Brain microvascular endothelial cell (primary cell): ENCODE data around the gene MAGIX.
"Not testable (repeated sequence)": the region's sequence is repeated elsewhere in the genome, so short reads cannot be mapped to it uniquely, and the experiment has no call there.

Experiments
- DNase-seq: peaks from one replicate; pipeline ENCODE4 v3.0.0-alpha.2; 2020
- H3K27ac ChIP-seq: fragments of 250-450 bp; sonication (Bioruptor Pico); 2 replicates; pipeline ENCODE4 v1.5.1; 2020; ENCODE audit warnings: mild to moderate bottlenecking, moderate library complexity
- H3K27me3 ChIP-seq: fragments of 250-450 bp; sonication (Bioruptor Pico); replicated peaks from 2 replicates; pipeline ENCODE4 v1.5.1; 2020; ENCODE audit warnings: mild to moderate bottlenecking
- H3K36me3 ChIP-seq: fragments of 250-450 bp; sonication (Bioruptor Pico); replicated peaks from 2 replicates; pipeline ENCODE4 v1.5.1; 2020; ENCODE audit warnings: mild to moderate bottlenecking
- H3K4me3 ChIP-seq: 2 replicates; pipeline ENCODE4 v1.5.1; 2011; ENCODE audit warnings: low read depth, mild to moderate bottlenecking, control low read depth, low read length, moderate library complexity
- CTCF ChIP-seq: IDR thresholded peaks from 2 replicates; pipeline ENCODE4 v1.5.1; 2011; ENCODE audit warnings: low read depth, mild to moderate bottlenecking, moderate library complexity, low read length, control low read depth, inconsistent platforms; ENCODE audit errors: missing control alignments
- in situ Hi-C: cut with HindIII; loops from 2 replicates; pipeline ENCODE4 v1.10.0; 2017; ENCODE audit warnings: low sequenced_read_pairs, low pct_ligation_motif_present

The MAGIX gene

DNA sequence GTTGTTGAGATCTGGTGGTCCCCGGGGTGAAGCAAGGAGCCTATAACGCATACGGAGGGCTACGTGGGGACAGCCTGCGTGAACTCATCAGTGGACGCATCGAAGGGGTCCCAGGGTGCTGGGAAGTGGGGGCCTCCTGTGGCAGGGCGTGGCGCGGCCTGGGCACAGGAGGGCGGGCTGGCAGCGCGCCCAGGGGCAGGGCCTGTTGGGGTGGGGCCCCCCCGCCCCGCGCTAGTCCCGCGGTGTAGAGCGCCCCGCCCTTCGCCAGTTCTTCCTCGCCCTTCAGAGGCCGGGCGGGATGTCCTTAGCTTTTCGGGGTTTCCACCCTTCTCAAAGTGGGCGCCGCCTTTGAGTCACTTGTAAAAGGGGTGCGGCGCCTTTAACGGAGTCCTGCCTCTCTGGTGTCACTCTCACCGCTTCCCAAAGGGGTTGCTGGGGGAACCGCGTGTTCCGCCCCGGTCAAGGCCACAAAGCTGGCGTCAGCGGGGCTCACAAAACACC, 9.8 kb downstream of the MAGIX start:
- Histone ChIP-seq H3K27ac (peak overlapping the region; percentile 45), H3K27me3 (no peaks in the 10 kb centered on the region), H3K36me3 (no peaks in the 10 kb centered on the region), H3K4me3 (peak overlapping the region; percentile 77)
- TF ChIP-seq CTCF = no peak
- DNase-seq = no peak
- in situ Hi-C loops = no loop called here

DNA sequence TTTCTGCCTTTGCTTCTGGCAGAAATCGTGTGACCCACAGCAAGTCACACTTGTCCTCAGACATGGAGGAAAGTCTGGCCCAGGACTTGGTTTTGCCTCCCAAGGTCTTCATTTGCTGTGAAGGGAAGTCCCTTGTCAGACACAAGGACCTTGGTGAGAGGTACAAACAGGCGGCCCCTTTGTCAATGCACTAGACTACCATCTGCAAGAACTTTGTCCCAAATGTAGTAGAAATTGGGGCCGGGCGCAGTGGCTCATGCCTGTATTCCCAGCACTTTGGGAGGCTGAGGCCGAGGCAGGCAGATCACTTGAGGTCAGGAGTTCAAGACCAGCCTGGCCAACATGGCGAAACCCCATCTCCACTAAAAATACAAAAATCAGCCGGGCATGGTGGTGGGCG, 11.0 kb downstream of the MAGIX start:
- DNase-seq, in situ Hi-C loops, H3K27me3 ChIP-seq, H3K36me3 ChIP-seq, H3K4me3 ChIP-seq, H3K27ac ChIP-seq: not testable (repeated sequence)

GRCh38 chrX:49174723-49175122, 12.2 kb downstream of the MAGIX start:
- Histone ChIP-seq H3K4me3 (no peak overlapping the region), H3K36me3 (no peaks in the 10 kb centered on the region), H3K27me3 (no peaks in the 10 kb centered on the region), H3K27ac (no peak overlapping the region)
- DNase-seq = no peak
- in situ Hi-C loops = no loop called here
- no peak for TF ChIP-seq CTCF

DNA sequence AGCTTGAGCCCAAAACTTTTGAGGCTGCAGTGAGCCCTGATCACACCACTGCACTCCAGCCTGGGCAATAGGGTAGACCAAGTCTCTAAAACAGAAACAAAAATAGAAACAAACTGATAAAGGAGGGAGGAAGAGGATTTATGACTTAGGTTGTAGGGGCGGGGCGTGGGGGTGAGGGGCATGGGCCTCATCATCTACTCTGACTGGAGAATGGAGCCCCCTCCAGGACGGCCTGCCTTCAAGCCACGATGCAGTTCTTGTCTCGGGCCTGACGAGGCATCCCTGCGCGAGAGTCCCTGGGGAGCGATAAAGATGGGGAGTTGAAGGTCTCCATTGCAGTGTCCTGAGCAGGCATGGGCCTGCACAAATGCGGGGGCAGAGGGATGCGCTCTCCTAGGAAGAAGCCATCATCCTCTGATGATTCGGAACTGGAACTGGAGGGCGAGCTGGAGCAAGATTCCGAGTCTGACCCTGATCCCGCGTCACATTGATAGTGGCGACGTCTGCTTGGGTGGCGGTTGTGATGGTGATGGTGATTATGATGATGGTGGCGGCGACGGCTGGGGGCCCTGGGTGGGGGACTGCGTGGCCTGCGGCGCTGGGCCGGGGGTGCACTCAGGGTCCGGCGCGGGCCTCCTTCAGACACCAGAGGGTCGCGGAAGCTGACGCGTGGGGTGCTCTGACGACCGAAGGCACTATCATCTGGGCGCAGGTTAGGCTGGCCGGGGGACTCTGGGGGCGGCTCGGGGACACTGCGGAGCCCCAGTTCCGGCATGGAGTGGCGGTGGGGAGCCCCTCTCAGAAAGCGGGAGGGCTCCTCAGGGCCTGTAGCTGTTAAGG, 13.1 kb downstream of the MAGIX start:
- Histone ChIP-seq H3K27me3 (no peaks in the 10 kb centered on the region), H3K36me3 (no peaks in the 10 kb centered on the region), H3K4me3 (no peak overlapping the region), H3K27ac (no peak overlapping the region)
- TF ChIP-seq CTCF = no peak
- DNase-seq = no peak
- in situ Hi-C loops = no loop called here

GRCh38 chrX:49176421-49177326, 14.1 kb downstream of the MAGIX start:
- Histone ChIP-seq H3K36me3 (no peaks in the 10 kb centered on the region), H3K4me3 (no peak overlapping the region), H3K27me3 (no peaks in the 10 kb centered on the region), H3K27ac (no peak overlapping the region)
- in situ Hi-C loops = no loop called here
- TF ChIP-seq CTCF = no peak
- no peak for DNase-seq

- H3K27me3 ChIP-seq = no peaks in the 10 kb centered on the region
- H3K4me3 ChIP-seq = no peak overlapping the region
- peak; percentile 16 for TF ChIP-seq CTCF
- no peak overlapping the region for H3K27ac ChIP-seq
- DNase-seq = no peak
- in situ Hi-C loops = no loop called here
- no peaks in the 10 kb centered on the region for H3K36me3 ChIP-seq
Observed at GRCh38 chrX:49177338-49177833, 14.8 kb downstream of the MAGIX start.
